Mesendoderm (in vitro differentiated cells): ENCODE data around the gene LRBA.

Experiments
- DNase-seq: peaks from one replicate; pipeline ENCODE4 v3.0.0; 2013
- H2AK5ac ChIP-seq: 2 replicates; pipeline ENCODE4 v1.6.1; 2013; ENCODE audit warnings: low read length, inconsistent platforms
- H2BK120ac ChIP-seq: 2 replicates; pipeline ENCODE4 v1.6.1; 2013; ENCODE audit warnings: low read depth, mild to moderate bottlenecking, low read length, moderate library complexity, mixed read lengths
- H2BK15ac ChIP-seq: replicated peaks from 2 replicates; pipeline ENCODE4 v1.6.1; 2013; ENCODE audit warnings: low read depth, mild to moderate bottlenecking, moderate library complexity
- H2BK5ac ChIP-seq: 2 replicates; pipeline ENCODE4 v1.6.1; 2013; ENCODE audit warnings: low read length, inconsistent platforms
- H3K18ac ChIP-seq: 2 replicates; pipeline ENCODE4 v1.6.1; 2013; ENCODE audit warnings: mild to moderate bottlenecking, low read length, mixed read lengths
- H3K23ac ChIP-seq: one replicate; pipeline ENCODE4 v1.6.1; 2013; ENCODE audit warnings: low read length
- H3K27ac ChIP-seq: 2 replicates; pipeline ENCODE4 v1.5.1; 2013; ENCODE audit warnings: low read depth, mild to moderate bottlenecking, inconsistent platforms, low read length, moderate library complexity
- H3K27me3 ChIP-seq: 2 replicates; pipeline ENCODE4 v1.6.1; 2013; ENCODE audit warnings: low read length, control low read depth, mild to moderate bottlenecking, inconsistent platforms; ENCODE audit not compliant: insufficient read depth, poor library complexity
- H3K36me3 ChIP-seq: 2 replicates; pipeline ENCODE4 v1.6.1; 2013; ENCODE audit warnings: low read length, inconsistent platforms; ENCODE audit not compliant: control insufficient read depth, insufficient read depth
- H3K4ac ChIP-seq: one replicate; pipeline ENCODE4 v1.6.1; 2013; ENCODE audit warnings: low read depth, mild to moderate bottlenecking, low read length, moderate library complexity
- H3K4me1 ChIP-seq: 2 replicates; pipeline ENCODE4 v1.6.1; 2013; ENCODE audit warnings: low read depth, low read length, inconsistent platforms; ENCODE audit not compliant: control insufficient read depth
- H3K4me2 ChIP-seq: 2 replicates; pipeline ENCODE4 v1.6.1; 2013; ENCODE audit warnings: low read length
- H3K4me3 ChIP-seq: 2 replicates; pipeline ENCODE4 v1.5.1; 2013; ENCODE audit warnings: mild to moderate bottlenecking, low read length
- H3K56ac ChIP-seq: one replicate; pipeline ENCODE4 v1.6.1; 2013; ENCODE audit warnings: low read length
- H3K79me1 ChIP-seq: 2 replicates; pipeline ENCODE4 v1.6.1; 2013; ENCODE audit warnings: low read length, inconsistent platforms
- H3K79me2 ChIP-seq: 2 replicates; pipeline ENCODE4 v1.6.1; 2013; ENCODE audit warnings: mild to moderate bottlenecking, low read length; ENCODE audit not compliant: control insufficient read depth, insufficient read depth
- H3K9ac ChIP-seq: 2 replicates; pipeline ENCODE4 v1.6.1; 2013; ENCODE audit warnings: low read length, inconsistent platforms
- H4K5ac ChIP-seq: one replicate; pipeline ENCODE4 v1.6.1; 2013; ENCODE audit warnings: low read length
- H4K8ac ChIP-seq: one replicate; pipeline ENCODE4 v1.6.1; 2013; ENCODE audit warnings: low read depth, mild to moderate bottlenecking, control low read depth, low read length, moderate library complexity
- WGBS: extraction: QIAGEN DNeasy Blood & Tissue Kit; methylation state at CpG from one replicate; pipeline ENCODE4 v1.1.7; 2013; ENCODE audit warnings: low lambda C conversion rate, missing lambda C conversion rate; ENCODE audit not compliant: insufficient coverage; ENCODE audit errors: extremely low coverage; 5-methylcytosine and 5-hydroxymethylcytosine counted together

Gene LRBA

GRCh38 chr4:150982557-150983233 lies 32.4 kb downstream of the LRBA start:
- no peaks in the 10 kb centered on the region for H3K27me3 ChIP-seq
- no peak for DNase-seq
- H3K27ac ChIP-seq = no peak overlapping the region
- no peaks in the 10 kb centered on the region for H3K4me1 ChIP-seq
- no peak overlapping the region for H2BK120ac ChIP-seq
- H3K4me2 ChIP-seq = no peak overlapping the region
- no peaks in the 10 kb centered on the region for H3K36me3 ChIP-seq
- H3K23ac ChIP-seq = no peak overlapping the region
- H3K18ac ChIP-seq = no peak overlapping the region
- WGBS = no CpG with 5 or more reads among the region's 1 CpG
- H4K5ac ChIP-seq = no peak overlapping the region
- no peak overlapping the region for H3K9ac ChIP-seq
- no peak overlapping the region for H4K8ac ChIP-seq
- no peak overlapping the region for H2BK5ac ChIP-seq
- H3K79me1 ChIP-seq = peaks cover 11% of the 10 kb centered on the region
- H3K56ac ChIP-seq = no peak overlapping the region
- peaks cover 15% of the 10 kb centered on the region for H3K79me2 ChIP-seq
- no peak overlapping the region for H3K4me3 ChIP-seq
- no peak overlapping the region for H2BK15ac ChIP-seq
- no peak overlapping the region for H3K4ac ChIP-seq
- no peak overlapping the region for H2AK5ac ChIP-seq

- H3K18ac ChIP-seq = no peak overlapping the region
- no peak overlapping the region for H3K4me2 ChIP-seq
- H3K36me3 ChIP-seq = no peaks in the 10 kb centered on the region
- no peaks in the 10 kb centered on the region for H3K27me3 ChIP-seq
- H4K5ac ChIP-seq = no peak overlapping the region
- no peak overlapping the region for H2BK120ac ChIP-seq
- H2BK15ac ChIP-seq = no peak overlapping the region
- no peak overlapping the region for H3K9ac ChIP-seq
- no peak overlapping the region for H3K23ac ChIP-seq
- peaks cover 17% of the 10 kb centered on the region for H3K79me1 ChIP-seq
- no CpG with 5 or more reads among the region's 3 CpGs for WGBS
- H4K8ac ChIP-seq = no peak overlapping the region
- no peak overlapping the region for H3K4ac ChIP-seq
- no peak overlapping the region for H3K56ac ChIP-seq
- peaks cover 25% of the 10 kb centered on the region for H3K79me2 ChIP-seq
- no peak for DNase-seq
- H3K27ac ChIP-seq = no peak overlapping the region
- H2AK5ac ChIP-seq = no peak overlapping the region
- no peak overlapping the region for H3K4me3 ChIP-seq
- no peaks in the 10 kb centered on the region for H3K4me1 ChIP-seq
- no peak overlapping the region for H2BK5ac ChIP-seq
Observed at GRCh38 chr4:150978738-150979575, 36.1 kb downstream of the LRBA start.

GRCh38 chr4:150976478-150977118 lies 38.5 kb downstream of the LRBA start:
- WGBS = no CpG with 5 or more reads among the region's 11 CpGs
- Histone ChIP-seq H3K27ac (no peak overlapping the region), H3K4me3 (no peak overlapping the region), H3K18ac (no peak overlapping the region), H3K4ac (no peak overlapping the region), H3K56ac (peak overlapping the region; percentile 25), H4K8ac (no peak overlapping the region), H3K27me3 (no peaks in the 10 kb centered on the region), H4K5ac (no peak overlapping the region), H3K9ac (no peak overlapping the region), H2AK5ac (no peak overlapping the region), H3K79me1 (peaks cover 16% of the 10 kb centered on the region), H3K4me2 (no peak overlapping the region), H3K36me3 (no peaks in the 10 kb centered on the region), H3K4me1 (no peaks in the 10 kb centered on the region), H3K23ac (no peak overlapping the region), H2BK120ac (no peak overlapping the region), H2BK15ac (no peak overlapping the region), H3K79me2 (peaks cover 30% of the 10 kb centered on the region), H2BK5ac (no peak overlapping the region)
- peak; percentile 75 for DNase-seq

GRCh38 chr4:150974750-150975149 lies 40.3 kb downstream of the LRBA start:
- no peaks in the 10 kb centered on the region for H3K4me1 ChIP-seq
- no peak overlapping the region for H2BK5ac ChIP-seq
- H3K4me3 ChIP-seq = no peak overlapping the region
- no peak overlapping the region for H2BK120ac ChIP-seq
- no peak overlapping the region for H2BK15ac ChIP-seq
- no peaks in the 10 kb centered on the region for H3K36me3 ChIP-seq
- no peak overlapping the region for H3K18ac ChIP-seq
- no CpG with 5 or more reads among the region's 1 CpG for WGBS
- no peak overlapping the region for H3K4ac ChIP-seq
- H2AK5ac ChIP-seq = no peak overlapping the region
- H3K4me2 ChIP-seq = no peak overlapping the region
- H3K27ac ChIP-seq = no peak overlapping the region
- no peak overlapping the region for H3K9ac ChIP-seq
- H3K56ac ChIP-seq = no peak overlapping the region
- H3K27me3 ChIP-seq = no peaks in the 10 kb centered on the region
- H3K23ac ChIP-seq = no peak overlapping the region
- no peak for DNase-seq
- H4K5ac ChIP-seq = no peak overlapping the region
- H3K79me1 ChIP-seq = peaks cover 20% of the 10 kb centered on the region
- H3K79me2 ChIP-seq = peaks cover 33% of the 10 kb centered on the region
- no peak overlapping the region for H4K8ac ChIP-seq

- H3K4me2 ChIP-seq = no peak overlapping the region
- no CpG with 5 or more reads among the region's 1 CpG for WGBS
- peaks cover 20% of the 10 kb centered on the region for H3K79me1 ChIP-seq
- no peak overlapping the region for H4K5ac ChIP-seq
- H3K18ac ChIP-seq = no peak overlapping the region
- H3K4ac ChIP-seq = no peak overlapping the region
- no peak for DNase-seq
- no peaks in the 10 kb centered on the region for H3K36me3 ChIP-seq
- no peaks in the 10 kb centered on the region for H3K4me1 ChIP-seq
- no peak overlapping the region for H3K9ac ChIP-seq
- H3K23ac ChIP-seq = no peak overlapping the region
- H4K8ac ChIP-seq = no peak overlapping the region
- no peak overlapping the region for H2BK120ac ChIP-seq
- H3K4me3 ChIP-seq = no peak overlapping the region
- H2BK15ac ChIP-seq = no peak overlapping the region
- H3K56ac ChIP-seq = no peak overlapping the region
- no peak overlapping the region for H2BK5ac ChIP-seq
- H3K79me2 ChIP-seq = peaks cover 33% of the 10 kb centered on the region
- no peaks in the 10 kb centered on the region for H3K27me3 ChIP-seq
- H2AK5ac ChIP-seq = no peak overlapping the region
- no peak overlapping the region for H3K27ac ChIP-seq
Observed at GRCh38 chr4:150974252-150974640, 40.8 kb downstream of the LRBA start.
